ENCODE measurements around the gene XPO1. TPM values are rescaled to one million over a fixed set of nuclear protein-coding genes. Genes with fewer than 3 reads are reported as not detected.

The XPO1 gene
- total RNA-seq, 1 donor from 2014 or later: 103 TPM

- Mint-ChIP-seq H3K4me3 (ENCODE audit: unreplicated experiment) (no peak overlapping the region), H3K27me3 (ENCODE audit: unreplicated experiment) (no peaks in the 10 kb centered on the region), H3K9me3 (ENCODE audit: unreplicated experiment) (peaks cover 10% of the 10 kb centered on the region), H3K36me3 (ENCODE audit: unreplicated experiment) (peaks cover 6% of the 10 kb centered on the region), H3K4me1 (ENCODE audit: low read depth, unreplicated experiment) (no peaks in the 10 kb centered on the region), H3K27ac (ENCODE audit: unreplicated experiment) (no peak overlapping the region)
- TF ChIP-seq, protein P1, sequence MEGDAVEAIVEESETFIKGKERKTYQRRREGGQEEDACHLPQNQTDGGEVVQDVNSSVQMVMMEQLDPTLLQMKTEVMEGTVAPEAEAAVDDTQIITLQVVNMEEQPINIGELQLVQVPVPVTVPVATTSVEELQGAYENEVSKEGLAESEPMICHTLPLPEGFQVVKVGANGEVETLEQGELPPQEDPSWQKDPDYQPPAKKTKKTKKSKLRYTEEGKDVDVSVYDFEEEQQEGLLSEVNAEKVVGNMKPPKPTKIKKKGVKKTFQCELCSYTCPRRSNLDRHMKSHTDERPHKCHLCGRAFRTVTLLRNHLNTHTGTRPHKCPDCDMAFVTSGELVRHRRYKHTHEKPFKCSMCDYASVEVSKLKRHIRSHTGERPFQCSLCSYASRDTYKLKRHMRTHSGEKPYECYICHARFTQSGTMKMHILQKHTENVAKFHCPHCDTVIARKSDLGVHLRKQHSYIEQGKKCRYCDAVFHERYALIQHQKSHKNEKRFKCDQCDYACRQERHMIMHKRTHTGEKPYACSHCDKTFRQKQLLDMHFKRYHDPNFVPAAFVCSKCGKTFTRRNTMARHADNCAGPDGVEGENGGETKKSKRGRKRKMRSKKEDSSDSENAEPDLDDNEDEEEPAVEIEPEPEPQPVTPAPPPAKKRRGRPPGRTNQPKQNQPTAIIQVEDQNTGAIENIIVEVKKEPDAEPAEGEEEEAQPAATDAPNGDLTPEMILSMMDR (IDR thresholded peaks at IDR 0.05; ENCODE audit: partially characterized antibody, unreplicated experiment): no peak
- no peak for DNase-seq
Measured at GRCh38 chr2:61433606-61434005, 104.5 kb downstream of the XPO1 start.

DNA sequence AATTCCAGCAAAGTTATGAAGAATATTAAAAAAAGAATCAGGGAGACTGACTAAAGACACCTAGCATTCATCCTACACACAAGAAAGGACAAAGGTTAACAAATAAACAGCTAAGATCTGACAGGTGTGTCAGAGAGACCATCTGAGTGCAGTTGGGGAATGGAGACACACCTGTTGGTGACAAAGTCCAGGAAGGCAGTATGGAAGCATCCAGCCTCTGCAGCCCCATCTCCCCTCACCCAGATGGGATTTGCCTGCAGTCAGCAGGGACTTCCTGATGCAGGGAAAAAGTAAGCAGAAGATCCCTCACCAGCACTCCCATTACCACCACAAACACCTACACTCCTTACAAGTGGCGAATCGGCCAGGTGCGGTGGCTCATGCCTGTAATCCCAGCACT lies 105.2 kb downstream of the XPO1 start:
- no peak overlapping the region for H3K4me3 Mint-ChIP-seq (ENCODE audit: unreplicated experiment)
- no peak overlapping the region for H3K27ac Mint-ChIP-seq (ENCODE audit: unreplicated experiment)
- peaks cover 8% of the 10 kb centered on the region for H3K9me3 Mint-ChIP-seq (ENCODE audit: unreplicated experiment)

GRCh38 chr2:61431345-61431744 lies 106.8 kb downstream of the XPO1 start:
- Mint-ChIP-seq H3K27me3 (ENCODE audit: unreplicated experiment) (peaks cover 3% of the 10 kb centered on the region), H3K27ac (ENCODE audit: unreplicated experiment) (no peak overlapping the region), H3K9me3 (ENCODE audit: unreplicated experiment) (peaks cover 3% of the 10 kb centered on the region), H3K4me3 (ENCODE audit: unreplicated experiment) (no peak overlapping the region), H3K4me1 (ENCODE audit: low read depth, unreplicated experiment) (no peaks in the 10 kb centered on the region), H3K36me3 (ENCODE audit: unreplicated experiment) (no peaks in the 10 kb centered on the region)
- TF ChIP-seq, protein P1 (IDR thresholded peaks at IDR 0.05; ENCODE audit: partially characterized antibody, unreplicated experiment): no peak
- DNase-seq: no peak

More for the DNA sequence above, 105.2 kb downstream of the XPO1 start:
- DNase-seq: no peak
- TF ChIP-seq, protein P1 (IDR thresholded peaks at IDR 0.05; ENCODE audit: partially characterized antibody, unreplicated experiment): no peak
- H3K27me3 Mint-ChIP-seq (ENCODE audit: unreplicated experiment): no peaks in the 10 kb centered on the region
- H3K4me1 Mint-ChIP-seq (ENCODE audit: low read depth, unreplicated experiment): no peaks in the 10 kb centered on the region
- peaks cover 6% of the 10 kb centered on the region for H3K36me3 Mint-ChIP-seq (ENCODE audit: unreplicated experiment)

Other genes starting within 250 kb of the XPO1 start
- 104 TPM for gene USP34, start 67.3 kb downstream of the XPO1 start, total RNA-seq (ENCODE audit: unreplicated experiment)

Measured in glutamatergic neuron (in vitro differentiated cells).